Measurements from ENCODE around the gene FABP1.

DNA sequence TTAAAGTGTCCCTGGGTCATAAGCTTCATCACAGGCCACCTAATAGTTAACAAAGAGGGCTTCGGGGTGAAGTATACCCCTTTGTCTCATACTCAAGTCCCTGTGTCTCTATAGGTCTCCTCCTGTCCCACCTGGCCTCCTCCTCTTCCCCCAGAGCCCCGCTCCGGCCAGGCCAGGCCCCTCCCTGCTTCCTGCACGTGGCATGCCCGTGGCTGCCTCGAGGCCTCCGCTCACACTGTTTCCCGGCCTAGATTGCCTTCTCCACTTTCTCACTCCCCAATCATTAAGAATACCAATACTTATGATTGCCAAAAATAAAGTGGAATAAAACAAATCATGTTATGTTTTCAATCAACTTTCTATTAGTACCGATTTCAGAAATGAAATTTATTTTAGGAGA is 41.5 kb downstream of the FABP1 start:
- TF ChIP-seq CTCF (IDR thresholded peaks at IDR 0.05; ENCODE audit: low read length) (no peak), EZH2phosphoT487 (IDR thresholded peaks at IDR 0.05; ENCODE audit: low read length) (no peak), EZH2 (optimal IDR thresholded peaks at IDR 0.05; ENCODE audit: low read depth, low read length) (no peak)

All from MM.1S (cell line).